Measurements from ENCODE around the gene SYCE1. TPM values are rescaled to one million over a fixed set of nuclear protein-coding genes. Genes with fewer than 3 reads are reported as not detected.

Gene SYCE1
- total RNA-seq, 6 experiments from 2014 or later, result 0.37 to 4.1 (median 2.2) TPM; not detected in 1

DNA sequence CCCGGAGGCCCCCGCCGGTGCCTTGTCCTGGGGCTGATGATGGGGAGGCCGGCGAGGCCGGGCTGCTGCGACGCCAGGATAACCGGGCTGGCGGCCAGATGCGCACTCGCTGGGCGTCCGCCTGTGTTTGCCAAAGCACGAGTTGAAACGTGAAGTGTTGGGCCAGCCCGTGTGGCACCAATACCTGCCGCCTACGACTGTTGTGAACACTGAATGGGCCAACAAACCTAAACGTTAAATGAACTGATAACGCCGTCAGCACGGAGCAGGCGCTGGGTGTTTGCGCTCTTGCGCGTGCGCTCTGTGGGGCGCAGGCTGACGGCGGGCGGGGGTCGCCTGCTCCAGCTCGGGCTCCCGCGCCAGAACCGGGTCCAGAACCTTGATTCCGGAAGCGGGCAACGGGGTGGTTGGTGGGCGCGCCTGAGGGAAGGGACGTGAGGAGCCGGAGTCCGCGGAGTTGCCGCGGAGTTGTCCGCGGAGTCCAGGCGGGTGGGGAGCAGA lies 37.6 kb downstream of the SYCE1 start:
- Histone ChIP-seq H3K9me3 (no peaks in the 10 kb centered on the region), H3K4me1 (peaks cover 0 to 9% (median 2%) of the 10 kb centered on the region in 4 donors), H3K27ac (peak overlapping the region; percentile 33 to 86 (median 71)), H3K27me3 (no peaks in the 10 kb centered on the region), H3K36me3 (peaks cover 0 to 52% (median 18%) of the 10 kb centered on the region in 4 donors), H3K4me3 (peak overlapping the region; percentile 23 to 85 (median 83))
- no peak for TF ChIP-seq POLR2A (IDR thresholded peaks at IDR 0.05)
- TF ChIP-seq, protein P1, sequence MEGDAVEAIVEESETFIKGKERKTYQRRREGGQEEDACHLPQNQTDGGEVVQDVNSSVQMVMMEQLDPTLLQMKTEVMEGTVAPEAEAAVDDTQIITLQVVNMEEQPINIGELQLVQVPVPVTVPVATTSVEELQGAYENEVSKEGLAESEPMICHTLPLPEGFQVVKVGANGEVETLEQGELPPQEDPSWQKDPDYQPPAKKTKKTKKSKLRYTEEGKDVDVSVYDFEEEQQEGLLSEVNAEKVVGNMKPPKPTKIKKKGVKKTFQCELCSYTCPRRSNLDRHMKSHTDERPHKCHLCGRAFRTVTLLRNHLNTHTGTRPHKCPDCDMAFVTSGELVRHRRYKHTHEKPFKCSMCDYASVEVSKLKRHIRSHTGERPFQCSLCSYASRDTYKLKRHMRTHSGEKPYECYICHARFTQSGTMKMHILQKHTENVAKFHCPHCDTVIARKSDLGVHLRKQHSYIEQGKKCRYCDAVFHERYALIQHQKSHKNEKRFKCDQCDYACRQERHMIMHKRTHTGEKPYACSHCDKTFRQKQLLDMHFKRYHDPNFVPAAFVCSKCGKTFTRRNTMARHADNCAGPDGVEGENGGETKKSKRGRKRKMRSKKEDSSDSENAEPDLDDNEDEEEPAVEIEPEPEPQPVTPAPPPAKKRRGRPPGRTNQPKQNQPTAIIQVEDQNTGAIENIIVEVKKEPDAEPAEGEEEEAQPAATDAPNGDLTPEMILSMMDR (IDR thresholded peaks at IDR 0.05), result no peak
- intact Hi-C loops (cut with DNase I), result no loop called here
- 10% methylated on average over 11 of the region's 51 CpGs for WGBS (ENCODE audit: insufficient coverage, low coverage, low lambda C conversion rate, missing lambda C conversion rate)
- DNase-seq (peak in 2 of 3 donors; percentile 62 to 73), ATAC-seq (peak in 3 of 4 donors; percentile 3 to 44 (median 30))

DNA sequence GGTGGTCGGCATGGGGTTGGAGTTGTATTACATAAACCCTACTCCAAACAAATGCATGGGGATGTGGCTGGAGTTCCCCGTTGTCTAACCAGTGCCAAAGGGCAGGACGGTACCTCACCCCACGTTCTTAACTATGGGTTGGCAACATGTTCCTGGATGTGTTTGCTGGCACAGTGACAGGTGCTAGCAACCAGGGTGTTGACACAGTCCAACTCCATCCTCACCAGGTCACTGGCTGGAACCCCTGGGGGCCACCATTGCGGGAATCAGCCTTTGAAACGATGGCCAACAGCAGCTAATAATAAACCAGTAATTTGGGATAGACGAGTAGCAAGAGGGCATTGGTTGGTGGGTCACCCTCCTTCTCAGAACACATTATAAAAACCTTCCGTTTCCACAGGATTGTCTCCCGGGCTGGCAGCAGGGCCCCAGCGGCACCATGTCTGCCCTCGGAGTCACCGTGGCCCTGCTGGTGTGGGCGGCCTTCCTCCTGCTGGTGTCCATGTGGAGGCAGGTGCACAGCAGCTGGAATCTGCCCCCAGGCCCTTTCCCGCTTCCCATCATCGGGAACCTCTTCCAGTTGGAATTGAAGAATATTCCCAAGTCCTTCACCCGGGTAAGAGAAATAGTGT lies 38.3 kb downstream of the SYCE1 start, which contains the start of gene CYP2E1:
Gene CYP2E1, plus strand, starts transcription at position 407 of the 632 bp plus-strand sequence. Its CDS starts 33 bp downstream, at position 440.
- intact Hi-C loops (cut with DNase I), result no loop called here
- no peaks in the 10 kb centered on the region for H3K9me3 ChIP-seq
- DNase-seq, result peak; percentile 81 to 95 (median 92)
- peak within 1 kb of the TSS; percentile 23 to 85 (median 83) for H3K4me3 ChIP-seq
- TF ChIP-seq, protein P1 (IDR thresholded peaks at IDR 0.05), result no peak
- TF ChIP-seq POLR2A (IDR thresholded peaks at IDR 0.05), result peak; percentile 77
- peak; percentile 72 to 83 (median 78) for ATAC-seq
- peak within 1 kb of the TSS; percentile 33 to 87 (median 71) for H3K27ac ChIP-seq
- WGBS (ENCODE audit: insufficient coverage, low coverage, low lambda C conversion rate, missing lambda C conversion rate), result 25% methylated on average over 5 of the region's 16 CpGs
- H3K36me3 ChIP-seq, result peaks cover 0 to 44% (median 14%) of the 10 kb centered on the region in 4 donors
- peaks cover 0 to 9% (median 2%) of the 10 kb centered on the region in 4 donors for H3K4me1 ChIP-seq
- no peaks in the 10 kb centered on the region for H3K27me3 ChIP-seq

DNA sequence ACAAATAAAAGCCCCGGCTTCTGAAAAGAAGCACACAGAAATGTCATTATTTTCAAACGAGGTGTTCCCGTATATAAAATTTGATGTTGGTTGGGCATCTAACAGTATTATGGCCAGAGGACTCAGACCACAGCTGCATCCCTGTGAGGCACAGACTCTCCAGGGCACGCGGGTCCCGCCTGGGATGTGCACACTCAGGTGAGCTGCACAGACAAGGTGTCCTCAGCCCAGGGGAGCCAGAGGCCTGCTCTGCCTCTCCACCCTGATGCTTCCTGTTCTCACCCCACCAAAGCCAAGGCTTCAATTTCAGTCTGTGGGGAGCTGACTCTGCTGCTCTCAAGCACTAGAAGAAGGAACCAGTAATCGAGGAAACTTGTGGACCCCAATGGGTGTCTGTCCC lies 39.9 kb downstream of the SYCE1 start:
- ATAC-seq (peak in 2 of 4 donors; percentile 9 to 31), DNase-seq (peak in 1 of 3 donors; percentile 69)
- H3K9me3 ChIP-seq, result no peaks in the 10 kb centered on the region
- no peaks in the 10 kb centered on the region for H3K27me3 ChIP-seq
- peak overlapping the region in 2 of 3 donors; percentile 39 to 50 for H3K4me3 ChIP-seq
- 44% methylated on average over 7 of the region's 7 CpGs for WGBS (ENCODE audit: insufficient coverage, low coverage, low lambda C conversion rate, missing lambda C conversion rate)
- H3K36me3 ChIP-seq, result peaks cover 0 to 28% (median 8%) of the 10 kb centered on the region in 4 donors
- peaks cover 0 to 18% (median 3%) of the 10 kb centered on the region in 4 donors for H3K4me1 ChIP-seq
- intact Hi-C loops (cut with DNase I), result no loop called here
- H3K27ac ChIP-seq, result peak overlapping the region in 2 of 3 donors; percentile 64 to 87
- no peak for TF ChIP-seq POLR2A (IDR thresholded peaks at IDR 0.05)
- TF ChIP-seq, protein P1 (IDR thresholded peaks at IDR 0.05), result no peak

DNA sequence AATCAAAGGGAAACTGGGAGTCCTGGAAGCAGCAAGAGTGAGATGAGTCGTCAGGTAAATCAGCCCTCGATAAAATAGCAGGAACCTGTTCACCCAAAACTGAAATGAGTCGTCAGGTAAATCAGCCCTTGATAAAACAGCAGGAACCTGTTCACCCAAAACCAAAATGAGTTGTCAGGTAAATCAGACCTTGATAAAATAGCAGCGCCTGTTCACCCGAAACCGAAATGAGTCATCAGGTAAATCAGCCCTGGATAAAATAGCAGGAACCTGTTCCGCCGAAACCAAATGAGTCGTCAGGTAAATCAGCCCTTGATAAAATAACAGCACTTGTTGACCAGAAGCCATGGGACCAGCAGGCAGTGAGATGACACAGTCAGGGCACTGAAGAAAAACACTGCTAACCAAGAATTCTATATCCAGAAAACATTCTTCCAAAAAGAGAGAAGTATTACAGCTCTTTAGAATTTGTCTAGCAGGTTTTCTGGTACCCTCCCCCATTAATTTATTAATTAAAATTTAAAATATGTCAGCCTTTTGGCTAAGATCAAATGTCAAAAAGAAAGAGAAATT lies 41.7 kb downstream of the SYCE1 start:
- WGBS (ENCODE audit: insufficient coverage, low coverage, low lambda C conversion rate, missing lambda C conversion rate), result 78% methylated on average over 9 of the region's 9 CpGs
- Histone ChIP-seq H3K27me3 (no peaks in the 10 kb centered on the region), H3K4me3 (peak overlapping the region in 2 of 3 donors; percentile 39 to 50), H3K27ac (peak overlapping the region in 1 of 3 donors; percentile 87), H3K4me1 (peaks cover 0 to 17% (median 3%) of the 10 kb centered on the region in 4 donors), H3K36me3 (peaks cover 0 to 11% (median 2%) of the 10 kb centered on the region in 4 donors), H3K9me3 (no peaks in the 10 kb centered on the region)
- ATAC-seq (no peak), DNase-seq (no peak)
- no peak for TF ChIP-seq POLR2A (IDR thresholded peaks at IDR 0.05)
- TF ChIP-seq, protein P1 (IDR thresholded peaks at IDR 0.05), result no peak
- intact Hi-C loops (cut with DNase I), result no loop called here
